Natural killer cell (primary cell): Measurements from ENCODE around the gene SIGLEC15. TPM values are rescaled to one million over a fixed set of nuclear protein-coding genes. Genes with fewer than 3 reads are reported as not detected.

Experiments used
- ATAC-seq, 3 donors: fragments of 150-1000 bp in 2 of 3; fragments of 200-7000 bp in 1 of 3; cut with Tn5 transposase; 1 replicate in 1 of 3; 2 replicates in 2 of 3; pipeline ENCODE4 v1.10.0; 2021; ENCODE audit warnings: mild to moderate bottlenecking in 2 of 3, moderate library complexity in 2 of 3
- DNase-seq, 2 donors: peaks; one replicate each; pipeline versions ENCODE4 v3.0.0 to v3.0.0-alpha.2; 2013 to 2021; ENCODE audit warnings: mixed read lengths in 1 of 2
- H3K27ac ChIP-seq: one replicate; pipeline ENCODE4 v1.5.1; 2013; ENCODE audit warnings: mild to moderate bottlenecking, low read length
- H3K27me3 ChIP-seq: one replicate; pipeline ENCODE4 v1.6.1; 2013; ENCODE audit warnings: low read length; ENCODE audit not compliant: control insufficient read depth, insufficient read depth
- H3K36me3 ChIP-seq: one replicate; pipeline ENCODE4 v1.6.1; 2013; ENCODE audit warnings: low read length; ENCODE audit not compliant: control insufficient read depth, insufficient read depth
- H3K4me1 ChIP-seq: one replicate; pipeline ENCODE4 v1.6.1; 2013; ENCODE audit warnings: low read length; ENCODE audit not compliant: control insufficient read depth, insufficient read depth
- H3K4me3 ChIP-seq: one replicate; pipeline ENCODE4 v1.5.1; 2013; ENCODE audit warnings: low read length
- H3K9me3 ChIP-seq: one replicate; pipeline ENCODE4 v1.6.1; 2013; ENCODE audit warnings: low read length; ENCODE audit not compliant: control insufficient read depth, insufficient read depth
- H3K27ac Mint-ChIP-seq, 2 donors: one replicate each; pipeline ENCODE4 v1.8.0; 2022; ENCODE audit warnings: mild to moderate bottlenecking in 2 of 2, mixed read lengths in 2 of 2, moderate library complexity in 1 of 2
- H3K27me3 Mint-ChIP-seq, 2 donors: one replicate each; pipeline ENCODE4 v1.8.0; 2022; ENCODE audit warnings: low read depth in 2 of 2, mixed read lengths in 2 of 2
- H3K36me3 Mint-ChIP-seq: one replicate; pipeline ENCODE4 v1.8.0; 2022; ENCODE audit warnings: mixed read lengths
- H3K4me1 Mint-ChIP-seq, 2 donors: one replicate each; pipeline ENCODE4 v1.8.0; 2022; ENCODE audit warnings: mixed read lengths in 2 of 2
- H3K4me3 Mint-ChIP-seq: one replicate; pipeline ENCODE4 v1.8.0; 2022; ENCODE audit warnings: mild to moderate bottlenecking, moderate library complexity, mixed read lengths
- H3K9me3 Mint-ChIP-seq, 2 donors: one replicate each; pipeline ENCODE4 v1.8.0; 2022; ENCODE audit warnings: mixed read lengths in 2 of 2
- WGBS: methylation state at CpG from one replicate; pipeline ENCODE4 v1.1.7; 2013; ENCODE audit warnings: missing lambda C conversion rate; ENCODE audit not compliant: insufficient coverage; 5-methylcytosine and 5-hydroxymethylcytosine counted together
- intact Hi-C: fragments of 100-400 bp; cut with micrococcal nuclease; formaldehyde crosslinking; loops from one replicate; pipeline ENCODE4 v1.14.2; 2022
- total RNA-seq, 4 donors: library from RNA; stranded (reverse); fragments of 120-200 nt in 1 of 4; gene quantifications; one replicate each; pipeline versions ENCODE4 v1.2.3 to v1.2.4, GENCODE V29; 2013 to 2022
- TF ChIP-seq, protein P1 (sequence below): fragments of 200-600 bp; IDR thresholded peaks from one replicate; pipeline ENCODE4 v1.8.0; 2022; ENCODE audit warnings: antibody characterized with exemption

SIGLEC15 gene
- total RNA-seq, 3 donors from 2014 or later (not counting 1 experiment from before 2014, with no cell fraction given): not detected

- H3K4me3 Mint-ChIP-seq: no peak overlapping the region
- Histone ChIP-seq H3K4me1 (peaks cover 28% of the 10 kb centered on the region), H3K36me3 (peaks cover 47% of the 10 kb centered on the region), H3K4me3 (no peak overlapping the region), H3K9me3 (no peaks in the 10 kb centered on the region), H3K27me3 (no peaks in the 10 kb centered on the region), H3K27ac (no peak overlapping the region)
- peaks cover 28% of the 10 kb centered on the region for H3K36me3 Mint-ChIP-seq
- DNase-seq (no peak), ATAC-seq (no peak)
- no peaks in the 10 kb centered on the region for H3K27me3 Mint-ChIP-seq
- TF ChIP-seq, protein P1, sequence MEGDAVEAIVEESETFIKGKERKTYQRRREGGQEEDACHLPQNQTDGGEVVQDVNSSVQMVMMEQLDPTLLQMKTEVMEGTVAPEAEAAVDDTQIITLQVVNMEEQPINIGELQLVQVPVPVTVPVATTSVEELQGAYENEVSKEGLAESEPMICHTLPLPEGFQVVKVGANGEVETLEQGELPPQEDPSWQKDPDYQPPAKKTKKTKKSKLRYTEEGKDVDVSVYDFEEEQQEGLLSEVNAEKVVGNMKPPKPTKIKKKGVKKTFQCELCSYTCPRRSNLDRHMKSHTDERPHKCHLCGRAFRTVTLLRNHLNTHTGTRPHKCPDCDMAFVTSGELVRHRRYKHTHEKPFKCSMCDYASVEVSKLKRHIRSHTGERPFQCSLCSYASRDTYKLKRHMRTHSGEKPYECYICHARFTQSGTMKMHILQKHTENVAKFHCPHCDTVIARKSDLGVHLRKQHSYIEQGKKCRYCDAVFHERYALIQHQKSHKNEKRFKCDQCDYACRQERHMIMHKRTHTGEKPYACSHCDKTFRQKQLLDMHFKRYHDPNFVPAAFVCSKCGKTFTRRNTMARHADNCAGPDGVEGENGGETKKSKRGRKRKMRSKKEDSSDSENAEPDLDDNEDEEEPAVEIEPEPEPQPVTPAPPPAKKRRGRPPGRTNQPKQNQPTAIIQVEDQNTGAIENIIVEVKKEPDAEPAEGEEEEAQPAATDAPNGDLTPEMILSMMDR: no peak
- WGBS: 93% methylated on average over 3 of the region's 3 CpGs
- peak overlapping the region in 1 of 2 donors; percentile 84 for H3K27ac Mint-ChIP-seq
- peaks cover 43 to 45% of the 10 kb centered on the region in 2 donors for H3K4me1 Mint-ChIP-seq
- H3K9me3 Mint-ChIP-seq: no peaks in the 10 kb centered on the region
- intact Hi-C loops: loop anchor here (5.0 kb wide), 2 partner anchors 104 to 254 kb away; no protein-coding TSS in a partner anchor
Measured at GRCh38 chr18:45876161-45876560, 50.7 kb downstream of the SIGLEC15 start.

DNA sequence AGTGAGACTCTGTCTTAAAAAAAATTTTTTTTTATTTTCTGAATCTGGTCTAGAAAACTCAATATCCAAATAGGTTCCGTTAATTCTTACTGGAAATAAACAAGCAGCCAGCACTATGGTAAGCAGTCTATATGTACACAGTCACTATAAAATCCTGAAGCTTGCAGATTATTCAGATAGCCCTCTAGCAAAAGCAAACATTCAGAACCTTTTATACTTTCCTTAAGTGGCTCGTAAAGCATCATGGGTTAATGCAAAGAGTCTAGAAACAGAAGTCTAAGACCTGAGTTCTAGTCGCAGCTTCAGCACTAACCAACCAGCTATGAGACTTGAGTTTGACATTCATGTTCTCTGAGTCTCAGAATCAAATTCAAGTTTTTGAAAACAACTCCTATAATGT is 51.9 kb downstream of the SIGLEC15 start:
- TF ChIP-seq, protein P1: no peak
- H3K9me3 ChIP-seq: no peaks in the 10 kb centered on the region
- H3K4me3 ChIP-seq: no peak overlapping the region
- peaks cover 28% of the 10 kb centered on the region for H3K4me1 ChIP-seq
- no peaks in the 10 kb centered on the region for H3K27me3 Mint-ChIP-seq
- H3K36me3 ChIP-seq: peaks cover 49% of the 10 kb centered on the region
- H3K9me3 Mint-ChIP-seq: no peaks in the 10 kb centered on the region
- peak overlapping the region in 1 of 2 donors; percentile 10 for H3K27ac Mint-ChIP-seq
- H3K27ac ChIP-seq: no peak overlapping the region
- WGBS: 96% methylated on average over 3 of the region's 3 CpGs
- peaks cover 38 to 45% of the 10 kb centered on the region in 2 donors for H3K4me1 Mint-ChIP-seq
- DNase-seq (no peak), ATAC-seq (no peak)
- H3K36me3 Mint-ChIP-seq: peaks cover 32% of the 10 kb centered on the region
- intact Hi-C loops: loop anchor here (5.0 kb wide), 2 partner anchors 105 to 255 kb away; no protein-coding TSS in a partner anchor
- no peak overlapping the region for H3K4me3 Mint-ChIP-seq
- no peaks in the 10 kb centered on the region for H3K27me3 ChIP-seq

GRCh38 chr18:45879681-45880655 is 54.5 kb downstream of the SIGLEC15 start:
- H3K27ac Mint-ChIP-seq: peak overlapping the region; percentile 72 to 79

More at GRCh38 chr18:45879681-45880655, 54.5 kb downstream of the SIGLEC15 start:
- no peak overlapping the region for H3K4me3 Mint-ChIP-seq
- ATAC-seq (peak; percentile 91 to 96 (median 95)), DNase-seq (peak; percentile 70 to 84)
- H3K27me3 ChIP-seq: no peaks in the 10 kb centered on the region
- H3K27me3 Mint-ChIP-seq: no peaks in the 10 kb centered on the region
- peaks cover 54% of the 10 kb centered on the region for H3K36me3 ChIP-seq
- no peak overlapping the region for H3K4me3 ChIP-seq
- 44% methylated on average over 15 of the region's 17 CpGs for WGBS
- H3K36me3 Mint-ChIP-seq: peaks cover 32% of the 10 kb centered on the region
- H3K9me3 Mint-ChIP-seq: no peaks in the 10 kb centered on the region
- H3K4me1 ChIP-seq: peaks cover 12% of the 10 kb centered on the region
- intact Hi-C loops: loop anchor here (1.0 to 5.0 kb wide), 5 partner anchors 108 to 258 kb away; no protein-coding TSS in a partner anchor
- TF ChIP-seq, protein P1: peak; percentile 99
- H3K4me1 Mint-ChIP-seq: peaks cover 21 to 23% of the 10 kb centered on the region in 2 donors
- no peaks in the 10 kb centered on the region for H3K9me3 ChIP-seq
- no peak overlapping the region for H3K27ac ChIP-seq
